GM21737 (cell line): ENCODE data around the gene RAP1GAP.
"Not testable (repeated sequence)": the region's sequence is repeated elsewhere in the genome, so short reads cannot be mapped to it uniquely, and the experiment has no call there.

Experiments
- ATAC-seq: cut with Tn5 transposase; IDR thresholded peaks from one replicate; pipeline ENCODE4 v1.9.1; 2021; ENCODE audit warnings: mild to moderate bottlenecking, moderate library complexity; ENCODE audit not compliant: unreplicated experiment

The RAP1GAP gene

GRCh38 chr1:21574466-21575151 is 94.5 kb downstream of the RAP1GAP start:
- ATAC-seq, result no peak

GRCh38 chr1:21573971-21574465 is 95.1 kb downstream of the RAP1GAP start:
- no peak for ATAC-seq

GRCh38 chr1:21573475-21573874 is 95.7 kb downstream of the RAP1GAP start:
- ATAC-seq, result no peak

- no peak for ATAC-seq
Observed at GRCh38 chr1:21572735-21573277, 96.4 kb downstream of the RAP1GAP start.

GRCh38 chr1:21572221-21572620 is 96.9 kb downstream of the RAP1GAP start:
- ATAC-seq, result no peak

GRCh38 chr1:21570885-21571284 is 98.3 kb downstream of the RAP1GAP start:
- ATAC-seq, result no peak

- ATAC-seq, result no peak
Observed at GRCh38 chr1:21570528-21570875, 98.7 kb downstream of the RAP1GAP start.

GRCh38 chr1:21569820-21570527 is 99.2 kb downstream of the RAP1GAP start:
- ATAC-seq, result no peak

GRCh38 chr1:21568809-21569385 is 100.3 kb downstream of the RAP1GAP start:
- no peak for ATAC-seq

GRCh38 chr1:21568006-21568746 is 101.0 kb downstream of the RAP1GAP start:
- no peak for ATAC-seq

GRCh38 chr1:21567241-21568005 is 101.7 kb downstream of the RAP1GAP start:
- no peak for ATAC-seq

- not testable (repeated sequence) for ATAC-seq
Observed at GRCh38 chr1:21566361-21566760, 102.8 kb downstream of the RAP1GAP start.

- no peak for ATAC-seq
Observed at GRCh38 chr1:21565285-21565684, 103.9 kb downstream of the RAP1GAP start.

- ATAC-seq, result no peak
Observed at GRCh38 chr1:21564521-21565095, 104.5 kb downstream of the RAP1GAP start.

GRCh38 chr1:21563971-21564370 is 105.2 kb downstream of the RAP1GAP start:
- ATAC-seq, result no peak

GRCh38 chr1:21562896-21563295 is 106.3 kb downstream of the RAP1GAP start:
- ATAC-seq, result no peak

- no peak for ATAC-seq
Observed at GRCh38 chr1:21560916-21561638, 108.1 kb downstream of the RAP1GAP start.

GRCh38 chr1:21559788-21560567 is 109.2 kb downstream of the RAP1GAP start:
- no peak for ATAC-seq
